Esophagus (tissue), 2 donors: Measurements from ENCODE around the gene KRT85. TPM values are rescaled to one million over a fixed set of nuclear protein-coding genes. Genes with fewer than 3 reads are reported as not detected.

Experiments used
- H3K27ac ChIP-seq, 2 donors: one replicate each; pipeline ENCODE4 v1.5.1; 2013; ENCODE audit warnings: low read depth in 2 of 2, mild to moderate bottlenecking in 2 of 2, inconsistent platforms in 1 of 2, low read length in 1 of 2, moderate library complexity in 1 of 2
- H3K27me3 ChIP-seq, 2 donors: one replicate each; pipeline ENCODE4 v1.6.1; 2013; ENCODE audit warnings: low read length in 2 of 2, control low read depth in 1 of 2, mild to moderate bottlenecking in 1 of 2; ENCODE audit not compliant: insufficient read depth in 2 of 2, control insufficient read depth in 1 of 2
- H3K36me3 ChIP-seq, 2 donors: one replicate each; pipeline ENCODE4 v1.6.1; 2013; ENCODE audit warnings: low read length in 1 of 2; ENCODE audit not compliant: control insufficient read depth in 2 of 2, insufficient read depth in 2 of 2
- H3K4me1 ChIP-seq, 2 donors: one replicate each; pipeline ENCODE4 v1.6.1; 2013; ENCODE audit warnings: low read length in 1 of 2; ENCODE audit not compliant: control insufficient read depth in 2 of 2, insufficient read depth in 2 of 2
- H3K4me3 ChIP-seq, 2 donors: one replicate each; pipeline ENCODE4 v1.5.1; 2013; ENCODE audit warnings: low read length in 2 of 2, mild to moderate bottlenecking in 2 of 2, low read depth in 1 of 2, moderate library complexity in 1 of 2
- H3K9me3 ChIP-seq, 2 donors: one replicate each; pipeline ENCODE4 v1.6.1; 2013; ENCODE audit warnings: mild to moderate bottlenecking in 2 of 2, low read depth in 1 of 2, low read length in 1 of 2, moderate library complexity in 1 of 2; ENCODE audit not compliant: control insufficient read depth in 2 of 2, insufficient read depth in 1 of 2
- WGBS, 2 donors: extraction: QIAGEN DNeasy Blood & Tissue Kit; methylation state at CpG; one replicate each; pipeline ENCODE4 v1.1.7; 2013; 5-methylcytosine and 5-hydroxymethylcytosine counted together
- polyA plus RNA-seq, 2 donors: library from polyadenylated mRNA; stranded (reverse); fragments of 200-250 nt; gene quantifications; one replicate each; pipeline ENCODE4 v1.2.3, GENCODE V29; 2013
- donor health status: healthy with polysubstance abuse.
- donor health status: Bipolar disorder and iron deficiency.

KRT85 gene
- polyA plus RNA-seq, 2 donors: not detected

GRCh38 chr12:52396656-52397055, 29.4 kb upstream of the KRT85 start:
- WGBS, 2 donors: 85 to 88% methylated on average over 8 of the region's 8 CpGs
- Histone ChIP-seq H3K9me3 (no peaks in the 10 kb centered on the region), H3K36me3 (no peaks in the 10 kb centered on the region)

DNA sequence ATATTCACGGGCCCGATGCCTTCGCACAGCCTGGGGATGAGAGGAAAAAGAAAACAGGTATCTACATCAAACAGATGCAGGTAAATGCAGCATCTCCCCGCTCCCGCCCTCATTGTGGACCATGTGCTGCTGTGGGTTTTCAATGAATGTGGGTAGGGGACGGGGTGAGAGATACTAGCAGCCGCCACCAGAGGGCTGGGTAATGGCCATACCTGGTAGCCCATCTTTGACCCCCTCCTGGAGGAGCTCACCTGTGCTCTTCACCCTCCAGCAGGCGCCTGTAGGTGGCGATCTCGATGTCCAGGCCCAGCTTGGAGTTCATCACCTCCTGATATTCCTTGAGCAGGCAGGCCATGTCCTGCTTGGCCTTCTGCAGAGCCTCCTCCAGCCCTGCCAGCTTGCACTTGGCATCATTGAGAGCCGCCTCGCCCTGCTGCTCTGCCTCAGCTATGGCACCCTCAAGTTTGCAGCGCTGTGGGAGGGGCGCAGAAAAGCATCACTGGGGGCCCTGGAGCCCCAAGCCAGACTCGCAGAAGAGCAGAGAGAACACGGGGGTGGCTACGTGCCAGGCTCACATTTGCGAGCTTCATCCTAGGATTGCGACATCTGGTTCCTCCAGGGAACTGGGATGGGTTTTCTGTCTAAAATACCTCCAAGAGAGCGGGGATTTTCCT, 28.6 kb upstream of the KRT85 start:
- H3K9me3 ChIP-seq: no peaks in the 10 kb centered on the region
- WGBS, 2 donors: 55 to 60% methylated on average over 20 of the region's 20 CpGs

More at GRCh38 chr12:52396656-52397055, 29.4 kb upstream of the KRT85 start:
- H3K27ac ChIP-seq: no peak overlapping the region
- H3K27me3 ChIP-seq: no peaks in the 10 kb centered on the region
- no peak overlapping the region for H3K4me3 ChIP-seq
- peaks cover 0 to 2% of the 10 kb centered on the region in 2 donors for H3K4me1 ChIP-seq

GRCh38 chr12:52394836-52395405, 27.6 kb upstream of the KRT85 start:
- H3K27me3 ChIP-seq: no peaks in the 10 kb centered on the region
- H3K9me3 ChIP-seq: no peaks in the 10 kb centered on the region
- H3K4me1 ChIP-seq: peaks cover 0 to 11% of the 10 kb centered on the region in 2 donors
- no peaks in the 10 kb centered on the region for H3K36me3 ChIP-seq
- 86 to 88% methylated on average over 13 of the region's 13 CpGs for WGBS, 2 donors
- H3K27ac ChIP-seq: no peak overlapping the region
- H3K4me3 ChIP-seq: no peak overlapping the region

More for the DNA sequence above, 28.6 kb upstream of the KRT85 start:
- no peaks in the 10 kb centered on the region for H3K27me3 ChIP-seq
- no peak overlapping the region for H3K4me3 ChIP-seq
- no peak overlapping the region for H3K27ac ChIP-seq
- H3K4me1 ChIP-seq: peaks cover 0 to 9% of the 10 kb centered on the region in 2 donors
- H3K36me3 ChIP-seq: no peaks in the 10 kb centered on the region

- Histone ChIP-seq H3K36me3 (no peaks in the 10 kb centered on the region), H3K27ac (no peak overlapping the region), H3K4me1 (peaks cover 0 to 23% of the 10 kb centered on the region in 2 donors), H3K4me3 (no peak overlapping the region), H3K27me3 (no peaks in the 10 kb centered on the region), H3K9me3 (no peaks in the 10 kb centered on the region)
- 70 to 72% methylated on average over 7 of the region's 7 CpGs for WGBS, 2 donors
Observed at GRCh38 chr12:52392465-52393007, 25.3 kb upstream of the KRT85 start.

DNA sequence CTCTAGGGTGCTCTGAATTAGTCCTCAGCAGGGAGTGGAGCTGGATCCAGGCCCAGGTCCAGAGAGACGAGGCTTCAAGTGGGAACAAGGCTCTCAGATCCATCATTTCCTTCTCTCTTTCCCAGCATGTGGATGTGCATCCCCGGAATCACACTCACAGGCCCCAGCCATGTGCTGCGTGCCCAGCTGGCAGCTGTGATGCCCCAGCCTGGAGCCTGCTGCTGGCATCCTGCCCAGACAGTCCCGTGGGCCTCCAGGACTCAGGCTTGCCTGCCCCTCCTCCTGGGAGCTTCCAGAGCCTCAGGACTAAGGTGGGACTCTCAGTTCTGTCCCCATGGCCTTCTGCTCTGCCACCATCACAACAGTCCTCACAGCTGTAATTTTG, 24.3 kb upstream of the KRT85 start:
- peaks cover 0 to 23% of the 10 kb centered on the region in 2 donors for H3K4me1 ChIP-seq

GRCh38 chr12:52390739-52391617, 23.7 kb upstream of the KRT85 start:
- Histone ChIP-seq H3K36me3 (no peaks in the 10 kb centered on the region), H3K4me1 (peaks cover 0 to 23% of the 10 kb centered on the region in 2 donors), H3K27ac (peak overlapping the region in 1 of 2 donors; percentile 20), H3K4me3 (no peak overlapping the region), H3K9me3 (no peaks in the 10 kb centered on the region), H3K27me3 (no peaks in the 10 kb centered on the region)
- 63 to 70% methylated on average over 11 of the region's 11 CpGs for WGBS, 2 donors

More for the DNA sequence above, 24.3 kb upstream of the KRT85 start:
- no peak overlapping the region for H3K27ac ChIP-seq
- H3K36me3 ChIP-seq: no peaks in the 10 kb centered on the region
- no peaks in the 10 kb centered on the region for H3K27me3 ChIP-seq
- H3K9me3 ChIP-seq: no peaks in the 10 kb centered on the region
- H3K4me3 ChIP-seq: no peak overlapping the region
- 20 to 21% methylated on average over 4 of the region's 4 CpGs for WGBS, 2 donors

GRCh38 chr12:52389313-52390207, 22.3 kb upstream of the KRT85 start:
- Histone ChIP-seq H3K36me3 (no peaks in the 10 kb centered on the region), H3K27ac (peak overlapping the region in 1 of 2 donors; percentile 16), H3K4me3 (no peak overlapping the region), H3K4me1 (peaks cover 0 to 23% of the 10 kb centered on the region in 2 donors), H3K27me3 (no peaks in the 10 kb centered on the region), H3K9me3 (no peaks in the 10 kb centered on the region)
- WGBS, 2 donors: 33 to 39% methylated on average over 9 of the region's 9 CpGs

GRCh38 chr12:52387859-52388258, 20.6 kb upstream of the KRT85 start:
- WGBS, 2 donors: 63 to 72% methylated on average over 2 of the region's 2 CpGs
- Histone ChIP-seq H3K27ac (no peak overlapping the region), H3K27me3 (no peaks in the 10 kb centered on the region), H3K9me3 (no peaks in the 10 kb centered on the region), H3K4me1 (peaks cover 0 to 23% of the 10 kb centered on the region in 2 donors), H3K36me3 (no peaks in the 10 kb centered on the region), H3K4me3 (no peak overlapping the region)
